ENCODE results near the gene MT1X.
"Not testable (repeated sequence)": the region's sequence is repeated elsewhere in the genome, so short reads cannot be mapped to it uniquely, and the experiment has no call there.

MT1X gene

GRCh38 chr16:56657555-56658326 is 24.5 kb upstream of the MT1X start, which contains the start of gene MT1F:
Gene MT1F, plus strand, starts transcription at chr16:56657959. Its CDS starts 100 bp downstream, at chr16:56658059.
- no peak for DNase-seq

DNA sequence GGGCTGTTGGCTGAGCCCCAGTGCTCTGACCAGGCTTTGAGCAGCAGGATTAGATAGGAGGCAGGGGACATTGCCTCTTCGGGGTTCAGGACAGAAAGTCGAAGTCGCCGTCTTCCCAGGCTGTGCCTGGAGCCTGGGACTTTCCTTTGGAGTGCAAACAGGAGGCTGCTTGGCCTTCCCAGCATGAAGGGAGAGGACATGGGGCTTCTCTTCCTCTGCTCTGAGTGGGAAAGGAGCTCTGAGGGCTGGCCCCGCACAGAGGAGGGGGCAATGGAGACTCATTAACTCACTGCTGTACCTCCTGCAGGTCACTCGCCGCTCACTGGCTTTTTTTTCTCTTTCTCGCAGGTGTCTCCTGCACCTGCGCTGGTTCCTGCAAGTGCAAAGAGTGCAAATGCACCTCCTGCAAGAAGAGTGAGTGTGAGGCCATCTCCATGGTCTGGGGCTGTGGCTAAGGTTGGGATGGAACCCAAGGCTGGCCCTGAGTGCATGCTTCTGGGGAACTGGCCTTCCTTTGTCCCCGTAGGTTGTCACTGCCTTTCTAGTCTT is 23.9 kb upstream of the MT1X start:
- DNase-seq, result no peak

- DNase-seq, result no peak
Measured at GRCh38 chr16:56662357-56663354, 19.6 kb upstream of the MT1X start.

DNA sequence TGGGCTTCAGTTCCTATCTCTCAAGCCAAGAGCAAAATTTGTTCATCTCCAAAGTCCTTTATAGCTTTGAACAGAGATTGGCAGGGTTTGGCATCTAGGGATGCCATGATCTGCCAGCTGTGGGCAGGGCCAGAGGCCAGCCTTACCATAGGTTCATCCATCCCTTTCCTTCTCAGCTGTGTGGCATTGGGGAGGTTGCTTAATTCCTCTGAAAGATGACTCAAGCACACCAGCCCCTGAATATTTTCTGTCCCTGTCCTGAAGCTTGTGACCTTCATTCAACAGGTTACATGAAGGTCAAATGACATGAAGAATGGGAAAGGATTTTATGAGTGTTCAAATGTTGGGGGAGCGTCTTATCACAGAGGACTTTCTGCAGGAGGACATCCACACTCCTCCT is 17.8 kb upstream of the MT1X start:
- no peak for DNase-seq

GRCh38 chr16:56665286-56666261 is 16.7 kb upstream of the MT1X start:
- DNase-seq, result not testable (repeated sequence)

- no peak for DNase-seq
Measured at GRCh38 chr16:56667581-56668571, 14.4 kb upstream of the MT1X start, which contains the start of gene MT1G. Gene MT1G, minus strand, starts transcription at chr16:56668065. Its CDS starts 72 bp downstream, at chr16:56667993.

- DNase-seq, result no peak
Measured at GRCh38 chr16:56669005-56669839, 13.0 kb upstream of the MT1X start, which contains the start of gene MT1H. Gene MT1H, plus strand, starts transcription at chr16:56669814. Its CDS starts 71 bp downstream, at chr16:56669885.

DNA sequence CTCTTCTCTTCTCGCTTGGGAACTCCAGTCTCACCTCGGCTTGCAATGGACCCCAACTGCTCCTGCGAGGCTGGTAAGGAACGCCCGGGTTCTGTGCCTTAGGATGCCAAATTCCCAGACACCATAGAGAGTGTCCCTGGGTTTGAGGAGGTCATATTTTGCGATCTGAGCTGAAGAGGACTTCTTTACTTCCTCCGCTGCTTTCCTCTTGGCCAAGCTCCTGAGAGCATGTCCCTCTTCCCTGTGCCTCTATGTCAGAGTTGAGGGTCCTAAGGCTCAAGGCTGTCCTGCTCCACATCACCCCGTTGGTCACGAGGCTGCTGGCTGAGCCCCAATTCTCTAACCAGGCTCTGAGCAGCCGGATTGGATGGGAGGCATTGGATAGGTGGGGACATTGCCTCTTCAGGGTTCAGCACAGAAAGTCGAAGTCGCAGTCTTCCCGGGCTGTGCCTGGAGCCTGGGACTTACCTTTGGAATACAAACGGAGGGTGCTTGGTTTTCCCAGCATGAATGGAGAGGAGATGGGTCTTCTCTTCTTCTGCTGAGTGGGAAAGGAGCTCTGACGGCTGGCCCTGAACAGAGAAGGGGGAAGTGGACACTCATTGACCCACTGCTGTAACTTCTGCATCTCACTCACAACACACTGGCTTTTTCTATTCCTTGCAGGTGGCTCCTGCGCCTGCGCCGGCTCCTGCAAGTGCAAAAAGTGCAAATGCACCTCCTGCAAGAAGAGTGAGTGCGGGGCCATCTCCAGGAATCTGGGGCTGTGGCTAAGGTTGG is 12.2 kb upstream of the MT1X start:
- no peak for DNase-seq

DNA sequence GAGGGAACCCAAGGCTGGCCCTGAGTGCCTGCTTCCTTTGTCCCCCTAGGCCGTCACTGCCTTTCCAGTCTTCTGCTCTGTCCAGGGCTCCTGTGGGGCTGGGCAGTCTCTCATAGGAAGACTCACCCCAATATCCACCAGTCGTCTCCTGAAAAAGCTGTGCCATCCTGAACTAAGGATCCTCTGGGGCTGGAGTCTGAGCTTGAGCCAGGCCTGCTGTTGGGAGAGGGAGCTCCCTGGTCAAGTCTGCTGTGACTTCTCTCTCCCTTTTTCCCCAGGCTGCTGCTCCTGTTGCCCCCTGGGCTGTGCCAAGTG is 11.7 kb upstream of the MT1X start:
- DNase-seq, result no peak

DNA sequence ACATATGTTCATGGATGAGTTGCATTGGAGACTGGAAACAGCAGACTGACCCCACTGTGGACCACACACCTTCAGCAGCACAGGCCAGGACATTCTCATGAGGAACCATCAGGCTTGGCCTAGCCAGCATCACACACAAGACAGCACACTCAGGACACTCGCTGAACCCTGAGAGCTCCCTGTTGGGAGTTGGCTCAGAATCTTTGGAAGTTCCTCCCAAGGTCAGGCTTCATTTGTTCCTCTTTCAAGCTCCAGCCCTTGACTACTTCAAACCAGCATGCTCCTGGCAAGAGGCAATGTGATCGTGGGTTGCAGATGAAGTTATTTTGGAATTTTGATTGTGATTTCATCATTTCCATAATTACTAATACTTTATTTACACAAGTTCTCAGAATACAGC is 10.6 kb upstream of the MT1X start:
- DNase-seq, result not testable (repeated sequence)

- DNase-seq, result not testable (repeated sequence)
Measured at GRCh38 chr16:56672171-56672570, 10.1 kb upstream of the MT1X start.

DNA sequence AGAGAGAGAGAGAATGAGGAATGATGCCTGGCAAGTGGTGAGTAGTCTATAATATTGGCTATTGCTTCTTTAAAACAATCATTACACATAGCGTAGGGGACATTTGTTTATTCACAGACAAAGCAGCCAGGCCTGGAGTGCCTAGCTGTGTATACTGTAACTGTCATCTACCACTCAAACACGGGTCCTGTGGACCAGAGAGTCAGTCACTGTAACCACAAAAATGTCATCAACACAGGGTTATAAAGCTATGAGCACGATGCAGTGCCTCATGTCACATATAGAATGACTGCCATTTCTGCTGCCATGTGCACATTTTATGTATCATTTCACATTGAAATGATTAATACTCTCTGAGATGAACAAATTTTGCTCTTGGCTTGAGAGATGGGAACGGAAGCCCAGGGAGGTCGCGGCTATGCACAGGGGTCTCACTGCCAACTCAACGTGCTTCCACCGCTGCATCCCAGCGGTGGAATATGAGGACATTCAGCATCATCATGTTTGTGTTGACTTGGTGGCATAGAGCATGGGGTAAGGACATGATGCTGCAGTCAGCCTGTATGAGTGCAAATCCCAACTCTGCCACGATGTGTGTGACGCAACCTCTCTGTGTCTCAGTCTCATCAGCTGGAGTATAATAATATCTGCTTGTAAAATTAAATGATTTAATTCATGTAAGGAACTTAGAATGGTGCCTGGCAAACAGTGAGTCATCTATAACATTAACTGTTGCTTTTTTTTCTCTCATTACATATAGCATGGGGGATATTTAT is 9.3 kb upstream of the MT1X start:
- DNase-seq, result no peak

DNA sequence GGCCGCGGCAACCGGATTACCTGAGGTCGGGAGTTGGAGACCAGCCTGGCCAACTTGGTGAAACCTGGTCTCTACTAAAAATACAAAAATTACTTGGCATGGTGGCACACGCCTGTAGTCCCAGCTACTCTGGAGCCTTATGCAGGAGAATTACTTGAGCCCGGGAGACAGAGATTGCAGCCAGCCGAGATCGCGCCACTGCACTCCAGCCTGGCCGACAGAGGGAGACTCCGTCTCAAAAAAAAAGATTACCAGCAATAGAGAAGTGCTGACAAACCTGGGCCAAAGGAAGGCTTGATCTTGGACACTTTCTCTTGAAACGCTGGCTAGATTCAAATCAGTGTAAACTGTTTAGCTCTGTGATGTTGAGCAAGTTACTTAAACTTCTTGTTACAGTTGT is 8.3 kb upstream of the MT1X start:
- DNase-seq, result no peak

- not testable (repeated sequence) for DNase-seq
Measured at GRCh38 chr16:56674570-56674969, 7.7 kb upstream of the MT1X start.

- DNase-seq, result no peak
Measured at GRCh38 chr16:56675685-56676210, 6.5 kb upstream of the MT1X start.

DNA sequence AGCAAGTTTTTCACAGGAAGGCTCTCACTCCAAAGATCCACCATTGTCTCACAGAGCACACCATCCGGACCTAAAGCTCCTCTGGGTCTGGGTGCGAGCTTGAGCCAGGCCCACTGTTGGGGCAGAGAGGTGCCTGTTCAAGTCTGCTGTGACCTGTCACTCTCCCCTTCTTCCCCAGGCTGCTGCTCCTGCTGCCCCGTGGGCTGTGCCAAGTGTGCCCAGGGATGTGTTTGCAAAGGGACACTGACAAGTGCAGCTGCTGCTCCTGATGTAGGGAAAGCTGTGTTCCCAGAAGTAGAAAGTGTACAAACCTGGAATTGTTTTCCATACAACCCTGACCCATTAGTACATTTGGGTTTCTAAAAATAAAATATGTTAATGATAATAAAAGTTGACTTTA is 4.8 kb upstream of the MT1X start:
- DNase-seq, result no peak

DNA sequence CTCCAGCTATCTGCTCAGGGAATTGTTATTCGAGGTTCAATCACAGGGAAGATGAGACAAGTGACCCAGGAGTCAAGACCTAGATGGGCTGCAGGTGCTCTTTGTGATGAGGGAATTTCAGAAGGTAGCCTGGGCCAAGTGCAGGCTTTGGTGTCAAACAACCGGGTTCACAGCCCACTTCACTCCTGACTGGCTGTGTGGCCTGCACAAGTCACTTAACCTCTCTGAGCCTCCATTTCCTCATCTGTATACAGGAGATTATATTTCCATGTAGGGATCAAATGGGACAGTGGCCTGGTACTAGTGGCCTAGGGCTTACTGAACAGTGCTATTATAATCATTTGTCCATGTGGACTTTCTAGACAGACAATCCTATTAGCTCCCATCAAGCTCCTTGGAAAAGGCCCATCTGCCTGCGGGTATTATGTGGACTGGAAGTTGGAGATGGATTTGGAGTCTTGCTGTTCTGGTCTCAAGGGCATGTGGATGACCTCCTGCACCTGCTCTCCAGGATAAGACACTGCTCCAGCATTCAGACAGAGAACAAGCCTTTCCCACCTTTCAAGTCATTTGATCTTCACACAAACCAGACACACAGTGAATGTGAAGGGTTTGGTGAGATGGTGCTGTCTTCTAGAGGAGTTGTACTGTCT is 3.1 kb upstream of the MT1X start:
- DNase-seq, result no peak

Data from NCI-H524 treated with DMSO at 0.1 percent for 48 hours (cell line).